Fibroblast of the conjunctiva (primary cell): ENCODE measurements around the gene VSTM2B.
"Not testable (repeated sequence)": the region's sequence is repeated elsewhere in the genome, so short reads cannot be mapped to it uniquely, and the experiment has no call there.

Source experiments
- DNase-seq: peaks from one replicate; pipeline ENCODE4 v3.0.0-alpha.2; 2010; ENCODE audit warnings: low read depth

VSTM2B gene

GRCh38 chr19:29525901-29526729 lies at the start of gene VSTM2B:
VSTM2B (plus strand) TSS chr19:29525994; CDS start chr19:29526584, 590 bp downstream.
- no peak for DNase-seq

GRCh38 chr19:29476528-29476927 lies 49.3 kb upstream of the VSTM2B start:
- no peak for DNase-seq

GRCh38 chr19:29477831-29478577 lies 47.8 kb upstream of the VSTM2B start:
- DNase-seq, result no peak

GRCh38 chr19:29478578-29479565 lies 46.9 kb upstream of the VSTM2B start:
- DNase-seq, result no peak

- no peak for DNase-seq
These were observed 45.9 kb upstream of the VSTM2B start for GRCh38 chr19:29479941-29480340.

GRCh38 chr19:29480507-29480906 lies 45.3 kb upstream of the VSTM2B start:
- no peak for DNase-seq

GRCh38 chr19:29482855-29483640 lies 42.7 kb upstream of the VSTM2B start:
- DNase-seq, result no peak

GRCh38 chr19:29483641-29483920 lies 42.2 kb upstream of the VSTM2B start:
- DNase-seq, result no peak

GRCh38 chr19:29483944-29484581 lies 41.7 kb upstream of the VSTM2B start:
- DNase-seq, result no peak

GRCh38 chr19:29484876-29485275 lies 40.9 kb upstream of the VSTM2B start:
- DNase-seq, result no peak

GRCh38 chr19:29485293-29485692 lies 40.5 kb upstream of the VSTM2B start:
- no peak for DNase-seq

- DNase-seq, result not testable (repeated sequence)
These were observed 38.8 kb upstream of the VSTM2B start for GRCh38 chr19:29486961-29487360.

- DNase-seq, result no peak
These were observed 38.4 kb upstream of the VSTM2B start for GRCh38 chr19:29487432-29487831.

- DNase-seq, result no peak
These were observed 37.5 kb upstream of the VSTM2B start for GRCh38 chr19:29488316-29488715.

- no peak for DNase-seq
These were observed 36.4 kb upstream of the VSTM2B start for GRCh38 chr19:29489172-29489951.

GRCh38 chr19:29491491-29491890 lies 34.3 kb upstream of the VSTM2B start:
- no peak for DNase-seq

GRCh38 chr19:29491995-29492577 lies 33.7 kb upstream of the VSTM2B start:
- no peak for DNase-seq

- no peak for DNase-seq
These were observed 33.0 kb upstream of the VSTM2B start for GRCh38 chr19:29492769-29493168.

GRCh38 chr19:29495091-29495490 lies 30.7 kb upstream of the VSTM2B start:
- no peak for DNase-seq
